Measurements from ENCODE around the gene CHID1. TPM values are rescaled to one million over a fixed set of nuclear protein-coding genes. Genes with fewer than 3 reads are reported as not detected.

CHID1 gene
- total RNA-seq, 4 donors from 2014 or later: 75.0 to 144 (median 93.8) TPM

- TF ChIP-seq CTCF (IDR thresholded peaks at IDR 0.05): no peak
- TF ChIP-seq POLR2A (IDR thresholded peaks at IDR 0.05): no peak
- Histone ChIP-seq H3K36me3 (peaks cover 16 to 21% of the 10 kb centered on the region in 2 donors), H3K27ac (peak overlapping the region in 2 of 3 donors; percentile 49 to 56), H3K27me3 (no peaks in the 10 kb centered on the region), H3K4me3 (replicated peaks in 1 of 3) (no peak overlapping the region), H3K4me1 (peaks cover 55 to 62% of the 10 kb centered on the region in 2 donors), H3K9me3 (no peaks in the 10 kb centered on the region)
- no peak for DNase-seq
- WGBS, 2 donors: 75 to 76% methylated on average over 9 to 15 of the region's 21 CpGs
- intact Hi-C loops (cut with DNase I): loop anchor here (10.0 kb wide), 1 partner anchor 86 kb away; the partner anchor contains the start of gene CHID1
These were observed 82.0 kb downstream of the CHID1 start for GRCh38 chr11:828506-829175.

DNA sequence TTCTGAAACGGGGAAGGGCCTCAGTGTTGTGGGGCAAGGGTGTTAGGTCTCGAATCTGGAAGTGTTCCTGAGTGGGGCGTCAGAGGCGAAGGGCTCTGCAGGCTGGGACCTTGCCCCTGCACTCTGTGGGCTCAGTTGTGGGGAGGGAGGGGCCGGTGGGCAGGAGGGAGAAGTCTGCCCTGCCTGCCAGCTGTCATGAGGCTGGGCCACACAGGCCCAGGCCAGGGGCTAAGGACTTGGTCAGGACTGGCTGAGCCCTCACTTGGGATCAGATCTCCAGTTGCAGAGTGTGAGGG is 82.8 kb downstream of the CHID1 start, which contains the start of gene CRACR2B:
Gene CRACR2B, plus strand, starts transcription at position 23 of the 296 bp plus-strand sequence. CDS start 689 bp downstream, outside the sequence.
- Histone ChIP-seq H3K4me3 (replicated peaks in 1 of 3) (peak within 1 kb of the TSS in 1 of 3 donors; percentile 36), H3K27ac (peak within 1 kb of the TSS in 2 of 3 donors; percentile 49 to 56), H3K27me3 (no peaks in the 10 kb centered on the region), H3K4me1 (peaks cover 51 to 59% of the 10 kb centered on the region in 2 donors), H3K36me3 (peaks cover 24 to 27% of the 10 kb centered on the region in 2 donors), H3K9me3 (no peaks in the 10 kb centered on the region)
- TF ChIP-seq CTCF (IDR thresholded peaks at IDR 0.05) (no peak), POLR2A (IDR thresholded peaks at IDR 0.05) (no peak)
- intact Hi-C loops (cut with DNase I): loop anchor here (10.0 kb wide), 1 partner anchor 87 kb away; the partner anchor contains the start of gene CHID1
- WGBS, 2 donors: 54 to 67% methylated on average over 5 of the region's 5 CpGs
- DNase-seq: no peak

- peak overlapping the region in 1 of 3 donors; percentile 36 for H3K4me3 ChIP-seq (replicated peaks in 1 of 3)
- DNase-seq: no peak
- intact Hi-C loops (cut with DNase I): loop anchor here (10.0 kb wide), 1 partner anchor 87 kb away; the partner anchor contains the start of gene CHID1
- no peaks in the 10 kb centered on the region for H3K27me3 ChIP-seq
- TF ChIP-seq POLR2A (IDR thresholded peaks at IDR 0.05) (no peak), CTCF (IDR thresholded peaks at IDR 0.05) (no peak)
- H3K27ac ChIP-seq: peak overlapping the region in 2 of 3 donors; percentile 49 to 56
- H3K9me3 ChIP-seq: no peaks in the 10 kb centered on the region
- peaks cover 49 to 56% of the 10 kb centered on the region in 2 donors for H3K4me1 ChIP-seq
- WGBS, 2 donors: 14 to 21% methylated on average over 10 to 13 of the region's 66 CpGs
- peaks cover 27 to 33% of the 10 kb centered on the region in 2 donors for H3K36me3 ChIP-seq
These were observed 83.3 kb downstream of the CHID1 start for GRCh38 chr11:827146-827896.

DNA sequence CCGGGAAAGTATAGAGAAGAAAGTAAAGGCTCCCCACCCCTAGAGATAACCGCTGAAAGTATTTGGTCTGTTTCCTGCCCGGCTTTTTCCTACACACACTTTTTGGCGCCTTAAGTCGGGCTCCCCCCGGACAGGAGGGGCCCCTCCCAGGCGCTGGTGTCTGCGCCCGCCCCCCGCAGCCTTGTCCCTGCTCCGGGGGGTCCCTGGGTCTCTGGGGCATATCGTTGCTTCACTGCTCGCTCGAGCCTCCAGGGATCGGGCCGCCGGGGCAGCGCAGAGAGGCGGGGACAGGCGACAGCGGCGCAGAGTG is 83.8 kb downstream of the CHID1 start:
- 3 to 6% methylated on average over 5 to 12 of the region's 22 CpGs for WGBS, 2 donors
- H3K27ac ChIP-seq: peak overlapping the region in 2 of 3 donors; percentile 49 to 56
- TF ChIP-seq CTCF (IDR thresholded peaks at IDR 0.05) (no peak), POLR2A (IDR thresholded peaks at IDR 0.05) (no peak)
- peaks cover 28 to 36% of the 10 kb centered on the region in 2 donors for H3K36me3 ChIP-seq
- peaks cover 43 to 52% of the 10 kb centered on the region in 2 donors for H3K4me1 ChIP-seq
- H3K9me3 ChIP-seq: no peaks in the 10 kb centered on the region
- intact Hi-C loops (cut with DNase I): loop anchor here (10.0 kb wide), 1 partner anchor 88 kb away; the partner anchor contains the start of gene CHID1
- no peaks in the 10 kb centered on the region for H3K27me3 ChIP-seq
- no peak for DNase-seq
- peak overlapping the region in 1 of 3 donors; percentile 36 for H3K4me3 ChIP-seq (replicated peaks in 1 of 3)
